ENCODE data around the gene DHX16.

DNA sequence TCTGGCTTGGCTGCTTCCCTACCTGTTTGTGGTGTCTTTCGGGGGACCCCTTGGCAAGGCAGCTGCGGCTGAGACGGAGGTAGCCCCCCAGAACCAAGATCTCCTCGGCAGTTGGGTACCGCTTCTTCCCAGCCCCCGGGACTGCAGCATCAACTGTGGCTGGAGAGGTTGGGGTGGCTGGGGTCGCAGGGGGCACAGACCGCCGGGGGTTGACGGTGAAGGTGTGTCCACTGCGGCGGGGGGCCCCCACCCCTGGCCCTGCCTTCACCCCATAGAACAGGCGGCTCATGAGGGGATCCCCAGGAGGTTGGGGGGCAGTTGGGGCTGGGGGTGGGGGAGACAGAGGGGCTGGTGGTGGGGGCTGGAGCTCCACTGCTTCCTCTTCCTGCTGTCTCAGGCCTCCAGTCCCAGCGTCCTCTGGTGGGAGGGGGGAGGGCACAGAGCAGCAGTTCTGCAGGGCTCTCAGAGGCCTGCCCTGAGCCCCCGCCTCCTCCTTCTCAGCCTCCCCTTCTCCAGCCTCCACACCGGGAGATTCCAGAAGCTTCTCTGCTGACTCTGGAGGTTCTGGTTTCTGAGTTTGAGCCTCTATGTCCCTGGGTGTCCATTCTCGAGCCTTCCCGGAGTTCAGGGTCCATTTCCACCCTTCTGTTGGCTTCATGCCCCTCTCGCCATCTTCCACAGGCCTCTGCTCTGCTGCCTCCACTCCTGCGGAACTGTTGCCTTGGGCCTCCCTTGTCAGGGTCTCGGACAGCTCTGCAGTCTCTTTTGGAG, 11.8 kb upstream of the DHX16 start:
- TF ChIP-seq, protein P1, sequence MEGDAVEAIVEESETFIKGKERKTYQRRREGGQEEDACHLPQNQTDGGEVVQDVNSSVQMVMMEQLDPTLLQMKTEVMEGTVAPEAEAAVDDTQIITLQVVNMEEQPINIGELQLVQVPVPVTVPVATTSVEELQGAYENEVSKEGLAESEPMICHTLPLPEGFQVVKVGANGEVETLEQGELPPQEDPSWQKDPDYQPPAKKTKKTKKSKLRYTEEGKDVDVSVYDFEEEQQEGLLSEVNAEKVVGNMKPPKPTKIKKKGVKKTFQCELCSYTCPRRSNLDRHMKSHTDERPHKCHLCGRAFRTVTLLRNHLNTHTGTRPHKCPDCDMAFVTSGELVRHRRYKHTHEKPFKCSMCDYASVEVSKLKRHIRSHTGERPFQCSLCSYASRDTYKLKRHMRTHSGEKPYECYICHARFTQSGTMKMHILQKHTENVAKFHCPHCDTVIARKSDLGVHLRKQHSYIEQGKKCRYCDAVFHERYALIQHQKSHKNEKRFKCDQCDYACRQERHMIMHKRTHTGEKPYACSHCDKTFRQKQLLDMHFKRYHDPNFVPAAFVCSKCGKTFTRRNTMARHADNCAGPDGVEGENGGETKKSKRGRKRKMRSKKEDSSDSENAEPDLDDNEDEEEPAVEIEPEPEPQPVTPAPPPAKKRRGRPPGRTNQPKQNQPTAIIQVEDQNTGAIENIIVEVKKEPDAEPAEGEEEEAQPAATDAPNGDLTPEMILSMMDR (IDR thresholded peaks at IDR 0.05), result no peak
- no peak for TF ChIP-seq POLR2A (IDR thresholded peaks at IDR 0.05)

Measured in lower leg skin (tissue), 3 donors.